PC-3 (cell line): ENCODE results near the gene ZNF346. TPM values are rescaled to one million over a fixed set of nuclear protein-coding genes. Genes with fewer than 3 reads are reported as not detected.

ENCODE experiments used
- ATAC-seq: fragments of 200-7000 bp; cut with Tn5 transposase; 2 replicates; pipeline ENCODE4 v1.9.1; 2020; ENCODE audit warnings: mild to moderate bottlenecking, moderate library complexity
- BruUV-seq: library from RNA; stranded (reverse); fragments of 400-500 nt; replicated peaks from 2 replicates; lab custom pipeline; 2021; lab: Mats Ljungman, UMichigan
- CTCF ChIA-PET: fragments of 300-600 bp; sonication (Branson Sonifier 250); formaldehyde crosslinking; loops from one replicate; lab custom pipeline; 2022; ENCODE audit warnings: antibody characterized with exemption; lab: Charles Lee
- POLR2A ChIA-PET: fragments of 300-600 bp; sonication (Branson Sonifier 250); formaldehyde crosslinking; loops from one replicate; lab custom pipeline; 2022; ENCODE audit warnings: antibody characterized with exemption; ENCODE audit not compliant: unreplicated experiment; lab: Charles Lee
- DNase-seq: peaks from one replicate; pipeline ENCODE4 v3.0.0-alpha.2; 2015
- H2AFZ ChIP-seq: fragments of 300-600 bp; sonication (generic); 2 replicates; pipeline ENCODE4 v1.6.0; 2016; ENCODE audit warnings: antibody characterized with exemption, low read length
- H3F3A ChIP-seq: fragments of 300-600 bp; sonication (generic); one replicate; pipeline ENCODE4 v1.6.0; 2017; ENCODE audit warnings: antibody characterized with exemption, low read length, control low read depth, mild to moderate bottlenecking; ENCODE audit not compliant: unreplicated experiment
- H3K27ac ChIP-seq: fragments of 300-600 bp; sonication (generic); 2 replicates; pipeline ENCODE4 v1.5.1; 2016; ENCODE audit warnings: mild to moderate bottlenecking, low read length
- H3K27me3 ChIP-seq: fragments of 300-600 bp; sonication (generic); 2 replicates; pipeline ENCODE4 v1.6.1; 2016; ENCODE audit warnings: low read length, mixed read lengths
- H3K36me3 ChIP-seq: fragments of 300-600 bp; sonication (generic); 2 replicates; pipeline ENCODE4 v1.6.1; 2016; ENCODE audit warnings: low read depth, mixed run types, low read length, mixed read lengths
- H3K4me1 ChIP-seq: fragments of 300-600 bp; sonication (generic); 2 replicates; pipeline ENCODE4 v1.5.1; 2016; ENCODE audit warnings: low read length; ENCODE audit not compliant: insufficient read depth
- H3K4me2 ChIP-seq: fragments of 300-600 bp; sonication (generic); 2 replicates; pipeline ENCODE4 v1.6.0; 2016; ENCODE audit warnings: low read length
- H3K4me3 ChIP-seq: fragments of 300-600 bp; sonication (generic); 2 replicates; pipeline ENCODE4 v1.5.1; 2016; ENCODE audit warnings: mild to moderate bottlenecking, low read length, mixed read lengths
- H3K79me2 ChIP-seq: fragments of 300-600 bp; sonication (generic); 2 replicates; pipeline ENCODE4 v1.6.1; 2017; ENCODE audit warnings: low read length, mixed read lengths
- H3K9ac ChIP-seq: fragments of 300-600 bp; sonication (generic); 2 replicates; pipeline ENCODE4 v1.6.0; 2016; ENCODE audit warnings: mild to moderate bottlenecking, low read length
- H3K9me2 ChIP-seq: fragments of 300-600 bp; sonication (generic); replicated peaks from 2 replicates; pipeline ENCODE4 v1.6.1; 2016; ENCODE audit warnings: mixed run types, low read length, mixed read lengths
- H3K9me3 ChIP-seq: fragments of 300-600 bp; sonication (generic); 2 replicates; pipeline ENCODE4 v1.6.1; 2016; ENCODE audit warnings: low read length, mixed read lengths
- H4K20me1 ChIP-seq: fragments of 300-600 bp; sonication (generic); 2 replicates; pipeline ENCODE4 v1.6.1; 2016; ENCODE audit warnings: low read length, mixed read lengths
- CTCF ChIP-seq: fragments of 300-600 bp; sonication (generic); conservative IDR thresholded peaks from 2 replicates; pipeline ENCODE4 v1.5.1; 2017; ENCODE audit warnings: antibody characterized with exemption, low read depth, mild to moderate bottlenecking, low read length
- EZH2 ChIP-seq: fragments of 300-600 bp; sonication (generic); IDR thresholded peaks from one replicate; pipeline ENCODE4 v1.6.1; 2017; ENCODE audit warnings: antibody characterized with exemption, mild to moderate bottlenecking, low read length; ENCODE audit not compliant: unreplicated experiment
- EZH2phosphoT487 ChIP-seq: fragments of 300-600 bp; sonication (generic); IDR thresholded peaks from 2 replicates; pipeline ENCODE4 v1.6.1; 2018; ENCODE audit warnings: mild to moderate bottlenecking, antibody characterized with exemption, low read length, borderline replicate concordance
- intact Hi-C: fragments of 100-400 bp; cut with micrococcal nuclease; formaldehyde crosslinking; loops from 2 replicates; pipeline ENCODE4 v1.9.0; 2023
- total RNA-seq: library from RNA; depleted of rRNA; stranded (reverse); fragments of >200 nt; gene quantifications from 2 replicates; pipeline ENCODE4 v1.2.3, GENCODE V29; 2014

Gene ZNF346
- total RNA-seq, 1 experiment from 2014 or later = 38.9 TPM

GRCh38 chr5:177077335-177077734, 54.8 kb downstream of the ZNF346 start:
- Histone ChIP-seq H3K4me1 (no peaks in the 10 kb centered on the region), H3K27me3 (no peaks in the 10 kb centered on the region), H3K36me3 (no peaks in the 10 kb centered on the region), H3K4me3 (no peak overlapping the region), H3K9me3 (no peaks in the 10 kb centered on the region), H3K4me2 (no peak overlapping the region), H4K20me1 (no peaks in the 10 kb centered on the region), H3K9me2 (no peaks in the 10 kb centered on the region), H3K79me2 (no peaks in the 10 kb centered on the region), H3K9ac (no peak overlapping the region), H2AFZ (no peak overlapping the region), H3K27ac (no peak overlapping the region), H3F3A (no peaks in the 10 kb centered on the region)
- DNase-seq = peak; percentile 30
- CTCF ChIA-PET = no interaction called here
- POLR2A ChIA-PET = no interaction called here
- BruUV-seq = no TSS peak
- intact Hi-C loops = no loop called here
- TF ChIP-seq CTCF (no peak), EZH2phosphoT487 (no peak), EZH2 (no peak)
- peak; percentile 39 for ATAC-seq

- Histone ChIP-seq H3K9ac (no peak overlapping the region), H3K4me1 (no peaks in the 10 kb centered on the region), H3K27ac (no peak overlapping the region), H3K9me2 (no peaks in the 10 kb centered on the region), H3K27me3 (no peaks in the 10 kb centered on the region), H3K79me2 (no peaks in the 10 kb centered on the region), H3K36me3 (no peaks in the 10 kb centered on the region), H3K4me2 (no peak overlapping the region), H3K4me3 (no peak overlapping the region), H3K9me3 (no peaks in the 10 kb centered on the region), H4K20me1 (no peaks in the 10 kb centered on the region), H2AFZ (no peak overlapping the region), H3F3A (no peaks in the 10 kb centered on the region)
- intact Hi-C loops = no loop called here
- CTCF ChIA-PET = interaction anchor here (0.7 kb wide), 1 partner anchor 533 kb away, joined by 3 read pairs; no protein-coding TSS in a partner anchor
- DNase-seq (no peak), ATAC-seq (no peak)
- POLR2A ChIA-PET = no interaction called here
- no TSS peak for BruUV-seq
- TF ChIP-seq EZH2 (no peak), EZH2phosphoT487 (no peak), CTCF (no peak)
These were observed 57.1 kb downstream of the ZNF346 start for GRCh38 chr5:177079606-177080005.

GRCh38 chr5:177080265-177080664, 57.8 kb downstream of the ZNF346 start:
- CTCF ChIA-PET = interaction anchor here (0.7 kb wide), 1 partner anchor 533 kb away, joined by 3 read pairs; no protein-coding TSS in a partner anchor

More at GRCh38 chr5:177080265-177080664, 57.8 kb downstream of the ZNF346 start:
- H3K79me2 ChIP-seq = no peaks in the 10 kb centered on the region
- no TSS peak for BruUV-seq
- H3K9ac ChIP-seq = no peak overlapping the region
- H2AFZ ChIP-seq = no peak overlapping the region
- H3K4me3 ChIP-seq = no peak overlapping the region
- TF ChIP-seq EZH2phosphoT487 (no peak), CTCF (no peak), EZH2 (no peak)
- no peaks in the 10 kb centered on the region for H3K27me3 ChIP-seq
- no peak overlapping the region for H3K27ac ChIP-seq
- no peaks in the 10 kb centered on the region for H3K36me3 ChIP-seq
- DNase-seq (no peak), ATAC-seq (no peak)
- H3K9me3 ChIP-seq = no peaks in the 10 kb centered on the region
- H4K20me1 ChIP-seq = no peaks in the 10 kb centered on the region
- no peaks in the 10 kb centered on the region for H3K9me2 ChIP-seq
- intact Hi-C loops = no loop called here
- no peak overlapping the region for H3K4me2 ChIP-seq
- H3K4me1 ChIP-seq = no peaks in the 10 kb centered on the region
- POLR2A ChIA-PET = no interaction called here
- H3F3A ChIP-seq = no peaks in the 10 kb centered on the region
